ENCODE results near the gene BICDL1.

- no peak for TF ChIP-seq CTCF (IDR thresholded peaks at IDR 0.05)
- no peak for TF ChIP-seq POLR2A (IDR thresholded peaks at IDR 0.05)
Measured at GRCh38 chr12:120019197-120019596, 30.2 kb downstream of the BICDL1 start.

Data from testis (tissue), 2 donors.